ENCODE data around the gene KCNK16. TPM values are rescaled to one million over a fixed set of nuclear protein-coding genes. Genes with fewer than 3 reads are reported as not detected.

Gene KCNK16
- total RNA-seq, 1 donor from 2014 or later = not detected

GRCh38 chr6:39335780-39336545, 13.5 kb upstream of the KCNK16 start:
- no peaks in the 10 kb centered on the region for H3K36me3 Mint-ChIP-seq (ENCODE audit: unreplicated experiment)
- no peak for DNase-seq (ENCODE audit: extremely low spot score, unreplicated experiment)
- H3K4me1 Mint-ChIP-seq (ENCODE audit: unreplicated experiment) = peaks cover 5% of the 10 kb centered on the region
- no peaks in the 10 kb centered on the region for H3K9me3 Mint-ChIP-seq (ENCODE audit: unreplicated experiment)
- TF ChIP-seq CTCF (IDR thresholded peaks at IDR 0.05) = no peak
- H3K27me3 Mint-ChIP-seq (ENCODE audit: unreplicated experiment) = peaks cover 43% of the 10 kb centered on the region
- H3K4me3 Mint-ChIP-seq (ENCODE audit: unreplicated experiment) = no peak overlapping the region
- no peak overlapping the region for H3K27ac Mint-ChIP-seq (ENCODE audit: unreplicated experiment)

- no peak for DNase-seq (ENCODE audit: extremely low spot score, unreplicated experiment)
- TF ChIP-seq CTCF (IDR thresholded peaks at IDR 0.05) = no peak
- Mint-ChIP-seq H3K9me3 (ENCODE audit: unreplicated experiment) (no peaks in the 10 kb centered on the region), H3K4me1 (ENCODE audit: unreplicated experiment) (peaks cover 3% of the 10 kb centered on the region), H3K4me3 (ENCODE audit: unreplicated experiment) (no peak overlapping the region), H3K36me3 (ENCODE audit: unreplicated experiment) (no peaks in the 10 kb centered on the region), H3K27me3 (ENCODE audit: unreplicated experiment) (peaks cover 44% of the 10 kb centered on the region), H3K27ac (ENCODE audit: unreplicated experiment) (no peak overlapping the region)
Observed at GRCh38 chr6:39333644-39334438, 11.3 kb upstream of the KCNK16 start.

- peaks cover 1% of the 10 kb centered on the region for H3K4me1 Mint-ChIP-seq (ENCODE audit: unreplicated experiment)
- H3K36me3 Mint-ChIP-seq (ENCODE audit: unreplicated experiment) = no peaks in the 10 kb centered on the region
- H3K9me3 Mint-ChIP-seq (ENCODE audit: unreplicated experiment) = no peaks in the 10 kb centered on the region
- H3K27me3 Mint-ChIP-seq (ENCODE audit: unreplicated experiment) = peaks cover 51% of the 10 kb centered on the region
- TF ChIP-seq CTCF (IDR thresholded peaks at IDR 0.05) = no peak
- DNase-seq (ENCODE audit: extremely low spot score, unreplicated experiment) = no peak
- H3K4me3 Mint-ChIP-seq (ENCODE audit: unreplicated experiment) = no peak overlapping the region
- H3K27ac Mint-ChIP-seq (ENCODE audit: unreplicated experiment) = no peak overlapping the region
Observed at GRCh38 chr6:39330476-39330875, 8.0 kb upstream of the KCNK16 start.

- Mint-ChIP-seq H3K4me3 (ENCODE audit: unreplicated experiment) (no peak overlapping the region), H3K27ac (ENCODE audit: unreplicated experiment) (no peak overlapping the region), H3K36me3 (ENCODE audit: unreplicated experiment) (no peaks in the 10 kb centered on the region), H3K9me3 (ENCODE audit: unreplicated experiment) (no peaks in the 10 kb centered on the region), H3K27me3 (ENCODE audit: unreplicated experiment) (peaks cover 54% of the 10 kb centered on the region), H3K4me1 (ENCODE audit: unreplicated experiment) (peaks cover 1% of the 10 kb centered on the region)
- no peak for TF ChIP-seq CTCF (IDR thresholded peaks at IDR 0.05)
- no peak for DNase-seq (ENCODE audit: extremely low spot score, unreplicated experiment)
Observed at GRCh38 chr6:39330057-39330456, 7.6 kb upstream of the KCNK16 start.

GRCh38 chr6:39328066-39328465, 5.6 kb upstream of the KCNK16 start:
- no peaks in the 10 kb centered on the region for H3K36me3 Mint-ChIP-seq (ENCODE audit: unreplicated experiment)
- H3K27me3 Mint-ChIP-seq (ENCODE audit: unreplicated experiment) = peaks cover 49% of the 10 kb centered on the region
- H3K4me1 Mint-ChIP-seq (ENCODE audit: unreplicated experiment) = no peaks in the 10 kb centered on the region
- H3K9me3 Mint-ChIP-seq (ENCODE audit: unreplicated experiment) = no peaks in the 10 kb centered on the region
- no peak overlapping the region for H3K27ac Mint-ChIP-seq (ENCODE audit: unreplicated experiment)
- DNase-seq (ENCODE audit: extremely low spot score, unreplicated experiment) = no peak
- no peak overlapping the region for H3K4me3 Mint-ChIP-seq (ENCODE audit: unreplicated experiment)
- TF ChIP-seq CTCF (IDR thresholded peaks at IDR 0.05) = no peak

Data from osteocyte (in vitro differentiated cells).